Pons (tissue), 1 donor: ENCODE results near the gene CNNM4.

Experiments used
- DNase-seq: peaks from one replicate; pipeline ENCODE4 v3.0.0-alpha.2; 2016; ENCODE audit warnings: low spot score

The CNNM4 gene

GRCh38 chr2:96760036-96760985 lies at the start of gene CNNM4:
Gene CNNM4, plus strand, starts transcription at chr2:96760902. Its CDS starts 98 bp downstream, at chr2:96761000.
- peak; percentile 91 for DNase-seq

- DNase-seq: no peak
These were observed 49.7 kb upstream of the CNNM4 start for GRCh38 chr2:96710985-96711384.

DNA sequence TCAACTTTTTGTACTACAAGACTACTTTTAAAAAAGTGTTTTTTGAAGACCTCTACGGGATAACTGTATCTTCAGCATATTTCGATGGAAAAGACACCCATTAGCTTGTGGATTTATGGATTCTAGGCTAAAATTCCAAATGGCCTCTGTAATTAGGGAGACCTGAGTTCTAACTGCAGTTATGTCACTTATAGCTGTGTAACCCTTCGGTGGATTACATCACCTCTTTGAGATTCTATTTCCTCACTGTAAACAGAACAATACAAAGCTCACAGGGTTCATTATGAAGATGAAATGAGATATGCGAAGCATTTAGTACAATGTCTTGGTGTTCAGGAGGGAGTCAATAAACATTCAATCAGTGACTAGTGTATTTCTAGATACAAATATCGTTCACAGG lies 45.0 kb upstream of the CNNM4 start:
- no peak for DNase-seq

- no peak for DNase-seq
These were observed 44.3 kb upstream of the CNNM4 start for GRCh38 chr2:96716388-96716787.

- DNase-seq: no peak
These were observed 34.6 kb upstream of the CNNM4 start for GRCh38 chr2:96726131-96726530.

GRCh38 chr2:96727431-96727830 lies 33.3 kb upstream of the CNNM4 start:
- no peak for DNase-seq

DNA sequence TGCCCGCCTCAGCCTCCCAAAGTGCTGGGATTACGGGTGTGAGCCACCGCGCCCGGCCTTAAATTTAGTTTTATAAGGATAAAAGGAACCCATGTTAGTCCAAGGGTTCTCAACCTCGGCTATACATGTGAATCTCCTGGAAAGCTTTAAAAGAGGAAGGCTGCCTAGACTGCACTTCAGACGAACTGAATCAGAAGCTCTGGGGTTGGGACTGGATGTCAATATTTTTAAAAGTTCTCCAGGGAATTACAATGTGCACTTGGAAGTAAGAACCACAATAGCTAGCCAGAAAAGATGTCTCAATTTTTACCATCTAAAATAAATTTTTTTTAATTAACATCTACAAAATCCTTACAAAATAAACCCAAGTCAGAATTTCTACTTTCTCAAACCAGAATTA lies 31.0 kb upstream of the CNNM4 start:
- no peak for DNase-seq

- DNase-seq: no peak
These were observed 30.5 kb upstream of the CNNM4 start for GRCh38 chr2:96730212-96730611.

DNA sequence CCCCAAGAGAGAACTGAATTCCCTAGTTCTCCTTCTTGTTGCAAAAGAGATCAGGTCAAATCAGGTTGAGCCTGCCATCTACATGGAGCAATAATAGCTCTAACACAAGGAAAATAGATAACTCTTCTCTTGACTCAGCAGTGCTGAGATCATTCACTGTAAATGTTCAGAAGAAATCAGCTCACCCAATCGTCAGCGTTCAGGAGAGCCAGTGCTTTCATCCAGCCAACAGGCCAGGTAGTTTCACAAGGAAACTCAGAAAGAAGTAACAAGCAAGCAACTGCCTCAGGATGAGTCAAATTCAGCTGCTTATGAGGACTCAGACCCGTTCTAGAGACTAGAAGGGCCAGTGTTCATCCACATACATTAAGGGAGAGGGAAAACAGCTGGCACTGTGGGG lies 26.8 kb upstream of the CNNM4 start:
- DNase-seq: no peak

- DNase-seq: peak; percentile 31
These were observed 25.7 kb upstream of the CNNM4 start for GRCh38 chr2:96734880-96735583.

DNA sequence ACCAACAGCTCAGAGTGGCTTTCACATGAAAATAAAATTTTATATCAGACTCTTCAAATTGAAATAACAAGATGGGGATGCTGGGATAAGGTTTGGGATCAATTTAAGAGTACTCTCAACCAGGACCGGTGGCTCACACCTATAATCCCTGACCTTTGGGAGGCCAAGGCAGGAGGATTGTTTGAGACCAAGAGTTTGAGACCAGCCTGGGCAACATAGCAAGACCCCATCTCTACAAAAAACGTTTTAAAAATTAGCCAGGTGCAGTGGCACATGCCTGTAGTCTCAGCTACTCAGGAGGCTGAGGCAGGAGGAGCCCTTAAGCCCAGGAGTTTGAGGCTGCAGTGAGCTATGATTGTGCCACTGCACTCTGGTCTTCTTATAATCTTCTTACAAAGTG lies 23.5 kb upstream of the CNNM4 start:
- no peak for DNase-seq

DNA sequence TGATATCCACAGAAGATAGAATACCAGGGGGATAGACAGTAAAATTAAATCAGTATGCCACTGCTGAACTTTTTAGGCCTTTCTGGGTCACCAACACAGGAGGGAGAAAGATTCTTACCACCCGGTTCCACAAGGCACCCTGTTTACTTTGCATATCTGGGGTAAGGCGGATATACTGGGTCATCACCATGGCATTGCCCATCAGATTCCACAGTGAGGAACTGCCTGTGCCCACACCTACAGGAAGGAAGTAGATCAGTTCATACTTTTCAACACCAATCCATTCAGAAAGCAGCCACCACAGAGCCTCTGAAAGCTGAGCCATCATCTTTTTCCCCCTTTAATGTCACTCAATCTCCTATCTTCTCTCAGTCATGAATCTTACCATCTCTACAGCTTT lies 22.9 kb upstream of the CNNM4 start:
- no peak for DNase-seq

DNA sequence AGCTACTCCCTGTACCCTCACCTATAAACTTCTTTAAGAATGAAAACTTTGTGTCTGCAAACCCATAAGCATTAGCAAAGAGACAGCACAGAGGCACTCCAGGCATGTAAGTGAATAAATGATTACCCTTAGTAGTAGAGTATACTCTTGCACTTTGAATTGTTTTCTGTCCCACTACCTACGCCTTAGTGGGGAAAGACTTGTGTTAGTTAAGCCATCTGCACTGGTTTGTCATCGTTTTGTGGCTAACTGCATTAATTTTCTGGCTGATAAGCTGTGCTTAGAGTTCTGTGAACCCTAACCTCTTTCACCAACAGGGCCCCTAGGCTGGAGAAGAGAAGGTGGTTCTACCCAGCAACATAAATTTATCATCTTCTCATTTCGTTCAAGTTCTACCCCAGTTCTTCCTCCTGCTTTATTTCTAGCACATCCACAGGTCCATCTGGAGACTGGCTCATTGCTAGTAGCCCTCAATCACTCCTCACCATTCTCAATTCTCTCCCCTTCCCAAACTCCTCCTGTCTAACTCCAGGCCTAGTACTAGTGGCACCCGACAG lies 21.5 kb upstream of the CNNM4 start:
- peak; percentile 20 for DNase-seq

- DNase-seq: peak; percentile 99
These were observed 20.9 kb upstream of the CNNM4 start, which contains the start of gene LMAN2L for GRCh38 chr2:96739633-96740428. Gene LMAN2L, minus strand, starts transcription at chr2:96740064. Its CDS starts 24 bp downstream, at chr2:96740040.

DNA sequence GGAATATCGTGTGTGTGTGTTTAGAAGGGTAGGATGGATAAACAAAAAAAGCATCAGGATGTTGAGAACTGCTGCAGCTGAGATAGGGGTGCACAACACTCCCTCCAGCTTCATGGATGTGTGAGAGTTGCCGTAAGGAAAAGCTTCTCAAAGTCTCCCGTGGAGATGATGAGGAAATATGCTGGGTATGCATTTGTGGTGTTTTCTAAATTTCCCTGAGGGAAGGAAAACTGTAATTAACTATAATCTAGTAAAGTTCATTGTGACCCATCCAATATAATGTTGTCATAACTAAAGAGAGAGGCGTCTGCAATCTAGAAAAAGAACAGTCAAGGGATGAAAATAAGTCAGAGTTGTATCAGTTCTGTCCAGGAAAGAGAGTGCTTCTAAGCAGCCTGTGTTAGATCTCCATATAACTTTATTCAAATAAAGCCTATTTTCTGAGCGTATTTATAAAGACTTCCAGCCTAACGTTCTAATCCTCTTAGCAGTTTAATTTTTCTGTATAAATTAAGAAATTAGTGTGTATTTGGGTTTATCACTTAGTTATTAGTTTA lies 13.6 kb upstream of the CNNM4 start:
- DNase-seq: no peak

DNA sequence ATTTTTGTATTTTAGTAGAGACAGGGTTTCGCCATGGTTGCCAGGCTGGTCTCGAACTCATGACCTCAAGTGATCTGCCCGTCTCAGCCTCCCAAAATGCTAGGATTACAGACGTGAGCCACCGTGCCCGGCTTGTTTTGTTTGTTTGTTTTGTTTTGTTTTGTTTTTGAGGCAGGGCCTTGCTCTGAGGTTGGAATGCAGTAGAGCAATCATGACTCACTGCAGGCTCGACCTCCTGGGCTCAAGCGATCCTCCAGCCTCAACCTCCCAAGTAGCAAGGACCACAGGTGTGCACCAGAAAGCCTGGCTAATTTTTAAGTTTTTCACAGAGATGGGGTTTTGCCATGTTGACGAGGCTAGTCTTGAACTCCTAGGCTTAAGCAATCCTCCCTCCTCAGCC lies 8.9 kb upstream of the CNNM4 start:
- no peak for DNase-seq

- no peak for DNase-seq
These were observed 6.9 kb upstream of the CNNM4 start for GRCh38 chr2:96753661-96754282.

- DNase-seq: no peak
These were observed 6.4 kb upstream of the CNNM4 start for GRCh38 chr2:96754317-96754716.

DNA sequence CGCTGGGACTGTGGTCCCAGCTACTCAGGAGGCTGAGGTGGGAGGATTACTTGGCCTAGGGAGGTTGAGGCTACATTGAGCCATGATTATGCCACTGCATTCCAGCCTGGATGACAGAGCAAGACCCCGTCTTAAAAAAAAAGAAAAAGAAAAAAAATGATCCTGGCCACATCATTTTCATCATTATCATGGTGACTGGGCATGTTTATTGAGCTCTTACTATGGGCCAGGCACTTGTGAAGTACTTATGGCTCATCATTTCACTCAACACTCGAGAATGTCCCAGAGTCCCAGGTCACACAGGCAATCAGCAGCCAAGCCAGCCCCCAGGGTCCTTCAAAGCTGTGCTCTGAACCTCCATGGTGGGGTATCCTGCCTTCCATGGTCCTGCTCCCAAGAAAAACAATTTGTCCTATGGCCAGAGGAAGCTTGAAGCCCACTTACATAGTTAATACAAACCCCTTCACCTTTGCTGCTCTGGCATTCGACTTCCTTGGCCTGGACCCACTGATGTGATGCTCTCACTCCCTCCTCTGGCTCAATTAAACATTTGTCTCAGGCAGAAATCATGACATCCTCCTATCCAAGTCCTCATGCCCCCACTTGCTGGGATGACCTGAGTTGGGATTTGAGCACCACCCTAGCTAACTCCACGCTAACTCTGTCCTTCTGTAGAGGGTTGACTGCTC lies 3.8 kb upstream of the CNNM4 start:
- DNase-seq: no peak

- no peak for DNase-seq
These were observed 3.2 kb upstream of the CNNM4 start for GRCh38 chr2:96757477-96757860.

DNA sequence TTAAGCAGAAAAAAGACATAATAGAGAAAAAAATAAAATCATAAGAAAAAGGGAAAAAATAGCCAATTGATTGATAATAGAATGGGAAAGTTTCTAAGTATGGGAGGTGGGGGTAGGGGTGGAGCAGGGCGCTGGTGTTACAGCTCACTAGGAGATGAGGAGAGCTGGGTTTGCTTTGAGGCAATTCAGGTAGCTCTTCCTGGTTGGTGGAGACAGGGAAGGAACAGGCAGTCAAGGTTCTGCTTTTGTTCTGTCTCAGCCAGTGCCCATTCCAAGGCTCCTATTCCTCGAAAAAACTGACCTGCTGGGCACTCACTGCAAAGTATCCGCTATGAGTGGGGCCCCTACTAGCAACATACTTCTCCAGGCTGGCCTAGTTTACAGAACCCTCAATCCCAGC lies 1.7 kb upstream of the CNNM4 start:
- no peak for DNase-seq
